ENCODE data around the gene HMGA1. TPM values are rescaled to one million over a fixed set of nuclear protein-coding genes. Genes with fewer than 3 reads are reported as not detected.

HMGA1 gene
- total and polyA plus RNA-seq, 2 of the 13 experiments (the other 11 are each of a cell fraction or from before 2014, with no cell fraction given): 117 to 145 TPM

DNA sequence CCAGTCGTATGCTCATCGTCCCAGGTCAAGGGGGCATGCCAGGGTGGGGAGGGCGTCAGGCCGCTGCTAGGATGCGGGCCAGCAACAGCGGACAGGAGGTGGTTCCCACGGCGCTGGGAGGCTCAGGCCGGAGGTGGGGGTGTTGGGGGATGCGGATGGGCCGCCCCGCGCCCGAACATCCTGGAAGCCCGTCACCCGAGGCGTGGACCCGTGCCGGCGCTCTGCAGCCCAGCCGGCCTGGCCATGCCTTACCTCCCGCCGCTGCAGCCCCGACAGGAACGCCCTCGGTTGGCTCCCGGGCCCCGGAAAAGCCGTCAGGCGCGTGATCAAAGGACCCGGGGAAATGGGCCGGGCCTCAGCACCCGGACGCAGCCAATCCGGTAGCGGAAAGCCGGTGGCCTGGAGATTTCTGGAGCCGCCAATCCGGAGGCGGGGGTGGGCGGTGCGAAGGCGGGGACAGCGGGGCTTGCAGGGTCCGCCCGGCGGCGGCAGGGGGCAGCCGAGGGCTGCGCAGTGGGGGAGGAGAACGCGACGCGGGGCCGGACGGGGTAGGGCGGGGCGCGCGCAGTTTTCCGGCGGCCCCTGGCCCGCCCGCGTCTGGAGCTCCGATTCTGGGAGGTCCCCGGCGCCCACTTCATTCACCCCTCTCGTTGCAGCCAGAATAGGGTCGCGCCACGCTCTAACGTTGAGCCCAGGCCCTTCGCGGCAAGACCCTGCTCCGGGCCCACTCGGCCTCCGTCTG is 12.2 kb downstream of the HMGA1 start, which contains the start of gene SMIM29 (continued):
- TF ChIP-seq ATF1 (CRISPR knock-in tag; IDR thresholded peaks at IDR 0.05): no peak
- TF ChIP-seq ZNF816 (CRISPR knock-in tag; IDR thresholded peaks at IDR 0.05; ENCODE audit: borderline replicate concordance): no peak; the same call in 1 of the 2 replicates
- no peak for TF ChIP-seq ZSCAN30 (CRISPR knock-in tag; IDR thresholded peaks at IDR 0.05)
- TF ChIP-seq NBN (conservative IDR thresholded peaks at IDR 0.05): no peak
- TF ChIP-seq HDAC1 (CRISPR knock-in tag; IDR thresholded peaks at IDR 0.05): peak; percentile 98
- TF ChIP-seq, protein P1, sequence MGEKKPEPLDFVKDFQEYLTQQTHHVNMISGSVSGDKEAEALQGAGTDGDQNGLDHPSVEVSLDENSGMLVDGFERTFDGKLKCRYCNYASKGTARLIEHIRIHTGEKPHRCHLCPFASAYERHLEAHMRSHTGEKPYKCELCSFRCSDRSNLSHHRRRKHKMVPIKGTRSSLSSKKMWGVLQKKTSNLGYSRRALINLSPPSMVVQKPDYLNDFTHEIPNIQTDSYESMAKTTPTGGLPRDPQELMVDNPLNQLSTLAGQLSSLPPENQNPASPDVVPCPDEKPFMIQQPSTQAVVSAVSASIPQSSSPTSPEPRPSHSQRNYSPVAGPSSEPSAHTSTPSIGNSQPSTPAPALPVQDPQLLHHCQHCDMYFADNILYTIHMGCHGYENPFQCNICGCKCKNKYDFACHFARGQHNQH (CRISPR knock-in tag; IDR thresholded peaks at IDR 0.05): peak; percentile 86
- TF ChIP-seq FOXO4 (CRISPR knock-in tag; conservative IDR thresholded peaks at IDR 0.05): 0 out of 2 replicates have a peak, but pooled peaks have one; percentile 97
- TF ChIP-seq ZNF607 (CRISPR knock-in tag; IDR thresholded peaks at IDR 0.05; ENCODE audit: borderline replicate concordance): peak; percentile 95
- TF ChIP-seq ZNF83 (CRISPR knock-in tag; IDR thresholded peaks at IDR 0.05; ENCODE audit: borderline replicate concordance): no peak; the same call in 1 of the 2 replicates
- TF ChIP-seq BRF2 (CRISPR knock-in tag; IDR thresholded peaks at IDR 0.05): no peak
- TF ChIP-seq GLI4 (CRISPR knock-in tag; IDR thresholded peaks at IDR 0.05; ENCODE audit: borderline replicate concordance): no peak; the same call in 1 of the 2 replicates
- peak; percentile 41; the same call in 1 of the 2 replicates for TF ChIP-seq GABPA (IDR thresholded peaks at IDR 0.05; ENCODE audit: low read depth, low read length)
- peak; percentile 76 for TF ChIP-seq GABPA (CRISPR knock-in tag; IDR thresholded peaks at IDR 0.05; ENCODE audit: low read depth)
- TF ChIP-seq HOXA5 (CRISPR knock-in tag; IDR thresholded peaks at IDR 0.05): no peak; the same call in 1 of the 2 replicates
- TF ChIP-seq ZNF644 (CRISPR knock-in tag; IDR thresholded peaks at IDR 0.05; ENCODE audit: low read depth): no peak
- peak; percentile 95 for TF ChIP-seq ZNF883 (CRISPR knock-in tag; IDR thresholded peaks at IDR 0.05; ENCODE audit: not compliant biosample characterization)
- no peak for TF ChIP-seq ZSCAN31 (CRISPR knock-in tag; IDR thresholded peaks at IDR 0.05; ENCODE audit: low read depth)
- no peak for TF ChIP-seq ZKSCAN1 (IDR thresholded peaks at IDR 0.05; ENCODE audit: low read length)
- no peak for TF ChIP-seq TAF15 (IDR thresholded peaks at IDR 0.05; ENCODE audit: low read depth, low read length, poor library complexity, severe bottlenecking)
- TF ChIP-seq CBX5 (CRISPR knock-in tag; IDR thresholded peaks at IDR 0.05; ENCODE audit: borderline replicate concordance): no peak
- TF ChIP-seq, protein P2, sequence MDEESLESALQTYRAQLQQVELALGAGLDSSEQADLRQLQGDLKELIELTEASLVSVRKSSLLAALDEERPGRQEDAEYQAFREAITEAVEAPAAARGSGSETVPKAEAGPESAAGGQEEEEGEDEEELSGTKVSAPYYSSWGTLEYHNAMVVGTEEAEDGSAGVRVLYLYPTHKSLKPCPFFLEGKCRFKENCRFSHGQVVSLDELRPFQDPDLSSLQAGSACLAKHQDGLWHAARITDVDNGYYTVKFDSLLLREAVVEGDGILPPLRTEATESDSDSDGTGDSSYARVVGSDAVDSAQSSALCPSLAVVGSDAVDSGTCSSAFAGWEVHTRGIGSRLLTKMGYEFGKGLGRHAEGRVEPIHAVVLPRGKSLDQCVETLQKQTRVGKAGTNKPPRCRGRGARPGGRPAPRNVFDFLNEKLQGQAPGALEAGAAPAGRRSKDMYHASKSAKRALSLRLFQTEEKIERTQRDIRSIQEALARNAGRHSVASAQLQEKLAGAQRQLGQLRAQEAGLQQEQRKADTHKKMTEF (CRISPR knock-in tag; IDR thresholded peaks at IDR 0.05): peak; percentile 87
- TF ChIP-seq, protein P3, sequence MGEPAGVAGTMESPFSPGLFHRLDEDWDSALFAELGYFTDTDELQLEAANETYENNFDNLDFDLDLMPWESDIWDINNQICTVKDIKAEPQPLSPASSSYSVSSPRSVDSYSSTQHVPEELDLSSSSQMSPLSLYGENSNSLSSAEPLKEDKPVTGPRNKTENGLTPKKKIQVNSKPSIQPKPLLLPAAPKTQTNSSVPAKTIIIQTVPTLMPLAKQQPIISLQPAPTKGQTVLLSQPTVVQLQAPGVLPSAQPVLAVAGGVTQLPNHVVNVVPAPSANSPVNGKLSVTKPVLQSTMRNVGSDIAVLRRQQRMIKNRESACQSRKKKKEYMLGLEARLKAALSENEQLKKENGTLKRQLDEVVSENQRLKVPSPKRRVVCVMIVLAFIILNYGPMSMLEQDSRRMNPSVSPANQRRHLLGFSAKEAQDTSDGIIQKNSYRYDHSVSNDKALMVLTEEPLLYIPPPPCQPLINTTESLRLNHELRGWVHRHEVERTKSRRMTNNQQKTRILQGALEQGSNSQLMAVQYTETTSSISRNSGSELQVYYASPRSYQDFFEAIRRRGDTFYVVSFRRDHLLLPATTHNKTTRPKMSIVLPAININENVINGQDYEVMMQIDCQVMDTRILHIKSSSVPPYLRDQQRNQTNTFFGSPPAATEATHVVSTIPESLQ (CRISPR knock-in tag; conservative IDR thresholded peaks at IDR 0.05): no peak
- no peak; the same call in 1 of the 2 replicates for TF ChIP-seq ZNF772 (CRISPR knock-in tag; IDR thresholded peaks at IDR 0.05)
- TF ChIP-seq NFYC (CRISPR knock-in tag; IDR thresholded peaks at IDR 0.05): peak; percentile 80

Data from HepG2 (cell line).